ENCODE measurements around the gene PSMD2. TPM values are rescaled to one million over a fixed set of nuclear protein-coding genes. Genes with fewer than 3 reads are reported as not detected.

The PSMD2 gene
- total RNA-seq, 1 experiment from 2014 or later, result 285 TPM

GRCh38 chr3:184357248-184358123 lies 58.4 kb downstream of the PSMD2 start:
- no peak overlapping the region for H3K4me3 Mint-ChIP-seq (ENCODE audit: unreplicated experiment)
- H3K27me3 Mint-ChIP-seq (ENCODE audit: insufficient read depth, unreplicated experiment), result no peaks in the 10 kb centered on the region
- ChIA-PET CTCF (no interaction called here), POLR2A (no interaction called here)
- no peaks in the 10 kb centered on the region for H3K9me3 Mint-ChIP-seq (ENCODE audit: unreplicated experiment)
- H3K36me3 Mint-ChIP-seq (ENCODE audit: insufficient read depth, unreplicated experiment), result peaks cover 8% of the 10 kb centered on the region
- H3K4me3 ChIP-seq (ENCODE audit: low read depth, low read length), result no peak overlapping the region
- no peak for TF ChIP-seq CTCF (IDR thresholded peaks at IDR 0.05; ENCODE audit: insufficient read depth in 1 of 2, low read depth in 1 of 2, low read length in 1 of 2, severe bottlenecking in 1 of 2, unreplicated experiment in 1 of 2)
- peaks cover 11% of the 10 kb centered on the region for H3K4me1 Mint-ChIP-seq (ENCODE audit: low read depth, unreplicated experiment)
- H3K4me1 ChIP-seq, result no peaks in the 10 kb centered on the region
- intact Hi-C loops (cut with micrococcal nuclease; ENCODE audit: unreplicated experiment), result no loop called here
- DNase-seq, result no peak
- no peaks in the 10 kb centered on the region for H3K27me3 ChIP-seq (replicated peaks; ENCODE audit: control insufficient read depth, insufficient read depth, low read length)
- no TSS peak for BruUV-seq (replicated peaks)
- H3K36me3 ChIP-seq (ENCODE audit: control insufficient read depth, insufficient read depth, low read length), result peaks cover 1% of the 10 kb centered on the region; the same call in 1 of the 2 replicates
- no peak overlapping the region for H3K27ac Mint-ChIP-seq (ENCODE audit: unreplicated experiment)
- H3K9me3 ChIP-seq, result no peaks in the 10 kb centered on the region

- no peaks in the 10 kb centered on the region for H3K4me1 ChIP-seq
- Mint-ChIP-seq H3K9me3 (ENCODE audit: unreplicated experiment) (no peaks in the 10 kb centered on the region), H3K4me1 (ENCODE audit: low read depth, unreplicated experiment) (peaks cover 11% of the 10 kb centered on the region), H3K27me3 (ENCODE audit: insufficient read depth, unreplicated experiment) (no peaks in the 10 kb centered on the region), H3K4me3 (ENCODE audit: unreplicated experiment) (no peak overlapping the region), H3K36me3 (ENCODE audit: insufficient read depth, unreplicated experiment) (peaks cover 9% of the 10 kb centered on the region), H3K27ac (ENCODE audit: unreplicated experiment) (no peak overlapping the region)
- H3K9me3 ChIP-seq, result no peaks in the 10 kb centered on the region
- BruUV-seq (replicated peaks), result no TSS peak
- no peaks in the 10 kb centered on the region for H3K27me3 ChIP-seq (replicated peaks; ENCODE audit: control insufficient read depth, insufficient read depth, low read length)
- TF ChIP-seq CTCF (IDR thresholded peaks at IDR 0.05; ENCODE audit: insufficient read depth in 1 of 2, low read depth in 1 of 2, low read length in 1 of 2, severe bottlenecking in 1 of 2, unreplicated experiment in 1 of 2), result no peak
- ChIA-PET POLR2A (no interaction called here), CTCF (no interaction called here)
- H3K36me3 ChIP-seq (ENCODE audit: control insufficient read depth, insufficient read depth, low read length), result peaks cover 1% of the 10 kb centered on the region; the same call in 1 of the 2 replicates
- H3K4me3 ChIP-seq (ENCODE audit: low read depth, low read length), result no peak overlapping the region
- intact Hi-C loops (cut with micrococcal nuclease; ENCODE audit: unreplicated experiment), result no loop called here
- DNase-seq, result peak in 1 of 2 experiments; percentile 37
Observed at GRCh38 chr3:184358124-184358767, 59.2 kb downstream of the PSMD2 start.

Other genes starting within 250 kb of the PSMD2 start
- gene HTR3C, start 246.2 kb upstream of the PSMD2 start, total RNA-seq (2022), result not detected in 2 replicates
- gene HTR3E, start 202.2 kb upstream of the PSMD2 start, total RNA-seq (2022), result not detected in 2 replicates
- gene EIF2B5, start 163.9 kb upstream of the PSMD2 start, total RNA-seq (2022), result 43.8 and 52.9 TPM in 2 replicates
- gene DVL3, start 143.9 kb upstream of the PSMD2 start, total RNA-seq (2022), result 83.9 and 86.7 TPM in 2 replicates
- 202 and 214 TPM in 2 replicates for gene AP2M1, start 124.4 kb upstream of the PSMD2 start, total RNA-seq (2022)
- 68.8 and 69.8 TPM in 2 replicates for gene ABCF3, start 113.0 kb upstream of the PSMD2 start, total RNA-seq (2022)
- 0.79 and 1.6 TPM in 2 replicates for gene VWA5B2, start 69.7 kb upstream of the PSMD2 start, total RNA-seq (2022)
- gene ALG3, start 50.3 kb upstream of the PSMD2 start, total RNA-seq (2022), result 73.4 and 74.9 TPM in 2 replicates
- gene EEF1AKMT4, start 49.6 kb upstream of the PSMD2 start, total RNA-seq (2022), result 12.1 and 13.1 TPM in 2 replicates
- gene CAMK2N2, start 37.7 kb upstream of the PSMD2 start, total RNA-seq (2022), result 0.46 and 0.66 TPM in 2 replicates
- gene ECE2, start 23.2 kb upstream of the PSMD2 start, total RNA-seq (2022), result not detected in 2 replicates
- gene EIF4G1, start 15.4 kb downstream of the PSMD2 start, total RNA-seq (2022), result 410 and 423 TPM in 2 replicates
- 6.1 and 6.7 TPM in 2 replicates for gene FAM131A, start 38.4 kb downstream of the PSMD2 start, total RNA-seq (2022)
- gene CLCN2, start 62.4 kb downstream of the PSMD2 start, total RNA-seq (2022), result 23.0 and 28.6 TPM in 2 replicates
- 96.4 and 101 TPM in 2 replicates for gene POLR2H, start 62.5 kb downstream of the PSMD2 start, total RNA-seq (2022)
- 1.4 and 1.6 TPM in 2 replicates for gene THPO, start 79.0 kb downstream of the PSMD2 start, total RNA-seq (2022)
- gene CHRD, start 80.8 kb downstream of the PSMD2 start, total RNA-seq (2022), result 5.5 and 6.4 TPM in 2 replicates